ENCODE results near the gene INO80D.

DNA sequence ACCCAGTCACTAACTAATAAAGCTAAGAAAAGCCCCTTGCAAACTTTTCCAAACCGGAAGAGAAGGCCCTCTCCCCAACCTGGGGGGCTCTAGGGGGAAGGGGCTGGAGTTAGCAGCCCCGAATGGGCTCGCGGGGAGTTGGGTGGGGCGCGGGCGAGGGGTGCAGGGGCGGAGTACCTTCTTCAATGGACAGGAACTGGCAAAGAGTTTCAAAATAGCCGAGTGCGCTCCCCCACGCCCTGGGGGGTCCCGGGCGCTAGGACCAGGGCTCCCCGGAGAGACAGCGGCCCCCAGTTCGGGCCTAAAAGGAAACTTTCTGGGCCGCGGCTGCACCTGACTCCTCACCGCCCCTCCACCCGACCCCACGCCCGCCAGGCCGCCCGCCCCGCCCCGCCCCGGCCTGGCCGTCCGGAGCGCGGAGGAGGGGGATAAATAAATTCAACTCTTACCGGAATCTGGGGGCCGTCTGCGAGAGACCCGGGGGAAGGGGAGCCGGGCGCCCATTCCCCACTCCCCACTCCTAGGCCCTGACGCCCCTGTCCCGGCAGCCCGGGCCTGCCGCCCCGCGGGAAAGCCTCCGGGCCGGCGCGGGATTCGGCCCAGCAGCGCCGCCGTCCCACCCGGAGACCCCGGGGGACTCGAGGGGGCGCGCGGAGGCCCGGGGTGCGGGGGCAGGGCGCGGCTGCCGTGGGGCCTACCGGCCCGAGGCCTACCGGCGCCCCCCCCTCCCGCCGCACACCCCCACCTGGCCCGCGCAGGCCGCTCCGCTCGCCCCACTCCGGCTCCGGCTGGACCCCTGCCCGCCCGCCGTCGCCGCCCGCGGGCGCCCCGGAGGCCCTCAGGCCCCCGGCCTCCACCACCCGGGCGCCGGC is 868 bp downstream of the INO80D start:
- TF ChIP-seq, protein P1, sequence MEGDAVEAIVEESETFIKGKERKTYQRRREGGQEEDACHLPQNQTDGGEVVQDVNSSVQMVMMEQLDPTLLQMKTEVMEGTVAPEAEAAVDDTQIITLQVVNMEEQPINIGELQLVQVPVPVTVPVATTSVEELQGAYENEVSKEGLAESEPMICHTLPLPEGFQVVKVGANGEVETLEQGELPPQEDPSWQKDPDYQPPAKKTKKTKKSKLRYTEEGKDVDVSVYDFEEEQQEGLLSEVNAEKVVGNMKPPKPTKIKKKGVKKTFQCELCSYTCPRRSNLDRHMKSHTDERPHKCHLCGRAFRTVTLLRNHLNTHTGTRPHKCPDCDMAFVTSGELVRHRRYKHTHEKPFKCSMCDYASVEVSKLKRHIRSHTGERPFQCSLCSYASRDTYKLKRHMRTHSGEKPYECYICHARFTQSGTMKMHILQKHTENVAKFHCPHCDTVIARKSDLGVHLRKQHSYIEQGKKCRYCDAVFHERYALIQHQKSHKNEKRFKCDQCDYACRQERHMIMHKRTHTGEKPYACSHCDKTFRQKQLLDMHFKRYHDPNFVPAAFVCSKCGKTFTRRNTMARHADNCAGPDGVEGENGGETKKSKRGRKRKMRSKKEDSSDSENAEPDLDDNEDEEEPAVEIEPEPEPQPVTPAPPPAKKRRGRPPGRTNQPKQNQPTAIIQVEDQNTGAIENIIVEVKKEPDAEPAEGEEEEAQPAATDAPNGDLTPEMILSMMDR (IDR thresholded peaks at IDR 0.05) = no peak
- TF ChIP-seq EZH2phosphoT487 (IDR thresholded peaks at IDR 0.05) = no peak
